ENCODE measurements around the gene GAS7. TPM values are rescaled to one million over a fixed set of nuclear protein-coding genes. Genes with fewer than 3 reads are reported as not detected.

The GAS7 gene
- total RNA-seq, 1 experiment from 2014 or later: 4.1 TPM

GRCh38 chr17:9878786-9879525 lies 319.4 kb downstream of the GAS7 start:
- no peak for TF ChIP-seq POLR2AphosphoS5 (IDR thresholded peaks at IDR 0.05; ENCODE audit: low read depth, low read length)
- no peak for TF ChIP-seq TCF7L2 (IDR thresholded peaks at IDR 0.05; ENCODE audit: borderline replicate concordance, extremely low read depth, insufficient read depth, insufficient read length)
- no peak for TF ChIP-seq SP1 (IDR thresholded peaks at IDR 0.05; ENCODE audit: low read depth)
- TF ChIP-seq SIN3A (IDR thresholded peaks at IDR 0.05; ENCODE audit: low read depth): no peak
- no peak for TF ChIP-seq CTCF (IDR thresholded peaks at IDR 0.05 in 2 of 3, conservative IDR thresholded peaks at IDR 0.05 in 1 of 3; ENCODE audit: borderline replicate concordance in 1 of 3, insufficient read depth in 1 of 3, low read depth in 2 of 3, low read length in 2 of 3)
- TF ChIP-seq FOSL1 (IDR thresholded peaks at IDR 0.05; ENCODE audit: low read depth): no peak
- no peak for TF ChIP-seq POLR2A (IDR thresholded peaks at IDR 0.05; ENCODE audit: borderline replicate concordance, extremely low read depth, insufficient read depth, insufficient read length)
- ChIA-PET CTCF (interaction anchor here (1.2 to 1.8 kb wide), 2 partner anchors 10 to 13 kb away, joined by 5 to 9 read pairs; no protein-coding TSS in a partner anchor), POLR2A (no interaction called here), RAD21 (ENCODE audit: low non-redundant PET in 1 of 2, low total read pairs in 2 of 2, uncharacterized antibody in 2 of 2, unreplicated experiment in 2 of 2) (no interaction called here)
- no peak for ATAC-seq
- H3K4me3 ChIP-seq (replicated peaks in 1 of 2; ENCODE audit: low read depth in 1 of 2, low read length in 2 of 2): no peak overlapping the region
- H3K4me1 ChIP-seq (ENCODE audit: control insufficient read depth in 1 of 2, insufficient read depth in 2 of 2, low read length in 2 of 2): peaks cover 0 to 19% of the 10 kb centered on the region in 2 experiments; a peak in 2 of 4 replicates
- H3K36me3 ChIP-seq (ENCODE audit: control insufficient read depth in 1 of 2, insufficient read depth in 2 of 2, low read length in 2 of 2): no peaks in the 10 kb centered on the region
- H3K9me2 ChIP-seq (ENCODE audit: insufficient read depth): no peaks in the 10 kb centered on the region
- no peak overlapping the region for H3K27ac ChIP-seq (ENCODE audit: low read depth, low read length)
- peaks cover 6 to 11% of the 10 kb centered on the region in 2 experiments; a peak in 3 of 4 replicates for H3K9me3 ChIP-seq (ENCODE audit: control insufficient read depth in 1 of 2, insufficient read depth in 1 of 2, low read depth in 1 of 2, low read length in 2 of 2)
- H3K9ac ChIP-seq (ENCODE audit: low read length): no peak overlapping the region
- no peak for DNase-seq (ENCODE audit: low read depth, low spot score)
- no peaks in the 10 kb centered on the region for H3K27me3 ChIP-seq (ENCODE audit: insufficient read depth, low read length)
- intact Hi-C loops (cut with micrococcal nuclease): no loop called here
- no peaks in the 10 kb centered on the region for H3K79me2 ChIP-seq (ENCODE audit: insufficient read depth, low read length)
- no peaks in the 10 kb centered on the region for H4K20me1 ChIP-seq (ENCODE audit: insufficient read depth)
- H3K4me2 ChIP-seq (ENCODE audit: low read length): no peak overlapping the region
- no peak overlapping the region for H2AFZ ChIP-seq (ENCODE audit: low read depth, low read length, poor library complexity, severe bottlenecking)
- BruUV-seq (replicated peaks): no TSS peak

All from HCT116 (cell line).